Omental fat pad (tissue), 4 donors: Measurements from ENCODE around the gene CTCFL. TPM values are rescaled to one million over a fixed set of nuclear protein-coding genes. Genes with fewer than 3 reads are reported as not detected.
"Not testable (repeated sequence)": the region's sequence is repeated elsewhere in the genome, so short reads cannot be mapped to it uniquely, and the experiment has no call there.

Experiments
- ATAC-seq: fragments of 150-250 bp; one replicate; pipeline ENCODE4 v1.9.1; 2016; ENCODE audit warnings: mild to moderate bottlenecking, moderate library complexity; ENCODE audit not compliant: low FRiP score
- DNase-seq: peaks from one replicate; pipeline ENCODE4 v3.0.0-alpha.2; 2019; ENCODE audit warnings: low spot score
- total RNA-seq, 4 donors: library from RNA; depleted of rRNA; stranded (reverse); fragments of >200 nt; gene quantifications; one replicate each; pipeline ENCODE4 v1.1.0, GENCODE V29; 2016
- TF ChIP-seq, protein P1 (sequence below), 3 donors: fragments of 450-650 bp; IDR thresholded peaks; one replicate each; pipeline ENCODE4 v1.5.1; 2016 to 2017; ENCODE audit warnings: antibody characterized with exemption in 3 of 3, mild to moderate bottlenecking in 3 of 3, moderate library complexity in 2 of 3

The CTCFL gene
- total RNA-seq, 4 donors from 2014 or later = not detected

DNA sequence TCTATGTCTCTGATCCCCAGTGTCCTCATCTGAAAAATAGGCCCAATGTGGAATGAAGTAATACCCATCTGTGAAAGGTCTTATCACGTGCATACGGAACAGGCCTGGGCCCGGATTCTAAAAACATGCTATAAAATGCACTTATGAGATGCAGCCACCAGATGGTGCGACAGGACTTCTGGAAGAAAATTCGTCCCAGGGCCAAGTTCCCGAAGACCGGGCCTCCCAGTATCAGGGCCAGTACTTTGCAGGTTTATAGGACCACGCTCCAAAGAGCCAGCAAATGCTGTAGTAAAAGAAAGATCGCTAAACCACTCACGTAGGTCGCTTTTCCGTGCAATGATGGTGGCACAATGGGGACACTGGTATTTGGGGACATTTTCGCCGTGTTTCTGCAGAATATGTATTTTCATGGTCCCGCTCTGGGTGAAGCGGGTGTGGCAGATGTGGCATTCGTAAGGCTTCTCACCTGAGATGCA lies 10.6 kb downstream of the CTCFL start:
- ATAC-seq = peak; percentile 73
- TF ChIP-seq, protein P1, sequence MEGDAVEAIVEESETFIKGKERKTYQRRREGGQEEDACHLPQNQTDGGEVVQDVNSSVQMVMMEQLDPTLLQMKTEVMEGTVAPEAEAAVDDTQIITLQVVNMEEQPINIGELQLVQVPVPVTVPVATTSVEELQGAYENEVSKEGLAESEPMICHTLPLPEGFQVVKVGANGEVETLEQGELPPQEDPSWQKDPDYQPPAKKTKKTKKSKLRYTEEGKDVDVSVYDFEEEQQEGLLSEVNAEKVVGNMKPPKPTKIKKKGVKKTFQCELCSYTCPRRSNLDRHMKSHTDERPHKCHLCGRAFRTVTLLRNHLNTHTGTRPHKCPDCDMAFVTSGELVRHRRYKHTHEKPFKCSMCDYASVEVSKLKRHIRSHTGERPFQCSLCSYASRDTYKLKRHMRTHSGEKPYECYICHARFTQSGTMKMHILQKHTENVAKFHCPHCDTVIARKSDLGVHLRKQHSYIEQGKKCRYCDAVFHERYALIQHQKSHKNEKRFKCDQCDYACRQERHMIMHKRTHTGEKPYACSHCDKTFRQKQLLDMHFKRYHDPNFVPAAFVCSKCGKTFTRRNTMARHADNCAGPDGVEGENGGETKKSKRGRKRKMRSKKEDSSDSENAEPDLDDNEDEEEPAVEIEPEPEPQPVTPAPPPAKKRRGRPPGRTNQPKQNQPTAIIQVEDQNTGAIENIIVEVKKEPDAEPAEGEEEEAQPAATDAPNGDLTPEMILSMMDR (IDR thresholded peaks at IDR 0.05) = peak in 2 of 3 donors; percentile 36 to 53
- peak; percentile 44 for DNase-seq

DNA sequence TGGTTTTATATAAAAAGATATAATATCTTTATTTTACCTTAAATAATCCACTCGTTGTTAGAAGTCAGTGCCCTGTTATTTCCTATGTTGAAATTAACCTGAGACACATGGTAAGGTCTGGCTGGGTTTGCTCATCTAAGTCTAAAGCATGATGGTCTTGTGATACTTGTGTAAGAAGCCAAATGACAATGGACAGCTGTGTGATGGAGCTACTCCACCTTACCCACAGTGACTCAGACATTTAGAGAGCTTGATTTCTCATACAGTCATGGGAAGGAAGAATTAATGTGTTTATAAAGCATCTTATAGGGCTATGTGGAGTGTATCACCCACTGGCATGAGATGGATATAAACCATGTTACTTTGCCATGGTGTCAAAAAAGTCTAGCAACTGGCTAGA lies 11.7 kb downstream of the CTCFL start:
- ATAC-seq (no peak), DNase-seq (no peak)
- TF ChIP-seq, protein P1 (IDR thresholded peaks at IDR 0.05) = no peak

DNA sequence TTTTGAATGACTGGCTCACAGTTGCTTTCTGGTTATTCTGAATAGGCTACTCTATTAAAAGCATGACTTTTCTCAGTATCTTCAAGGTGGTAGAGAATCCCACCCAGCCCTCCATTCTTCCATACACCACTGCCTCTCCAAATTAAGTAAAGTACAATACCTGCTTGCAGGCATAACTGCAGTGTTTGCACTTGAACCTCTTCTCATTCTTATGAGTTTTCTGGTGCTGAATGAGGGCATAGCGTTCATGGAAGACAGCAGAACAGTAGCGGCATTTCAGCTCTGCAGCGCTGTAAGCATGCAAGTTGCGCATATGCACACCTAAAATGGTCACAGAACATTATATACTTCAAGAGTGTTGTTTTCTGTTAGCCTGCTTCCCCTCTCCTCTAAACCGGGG lies 12.5 kb downstream of the CTCFL start:
- ATAC-seq = no peak
- no peak for DNase-seq
- TF ChIP-seq, protein P1 (IDR thresholded peaks at IDR 0.05) = no peak

DNA sequence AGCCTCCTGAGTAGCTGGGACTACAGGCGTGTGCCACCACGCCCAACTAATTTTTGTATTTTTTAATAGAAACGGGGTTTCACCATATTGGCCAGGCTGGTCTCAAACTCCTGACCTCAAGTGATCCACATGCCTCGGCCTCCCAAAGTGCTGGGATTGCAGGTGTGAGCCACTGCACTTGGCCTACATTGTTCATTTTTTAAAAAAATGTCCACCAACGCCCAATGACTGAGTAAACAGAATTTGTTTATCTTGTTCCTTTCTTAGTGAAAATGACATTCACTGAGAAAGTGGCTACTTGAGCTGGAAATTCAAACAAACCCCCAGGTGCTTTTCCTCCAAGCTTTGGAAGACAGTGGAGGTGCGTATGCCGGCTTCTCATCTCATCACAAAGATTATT lies 13.2 kb downstream of the CTCFL start:
- ATAC-seq, DNase-seq: not testable (repeated sequence)

DNA sequence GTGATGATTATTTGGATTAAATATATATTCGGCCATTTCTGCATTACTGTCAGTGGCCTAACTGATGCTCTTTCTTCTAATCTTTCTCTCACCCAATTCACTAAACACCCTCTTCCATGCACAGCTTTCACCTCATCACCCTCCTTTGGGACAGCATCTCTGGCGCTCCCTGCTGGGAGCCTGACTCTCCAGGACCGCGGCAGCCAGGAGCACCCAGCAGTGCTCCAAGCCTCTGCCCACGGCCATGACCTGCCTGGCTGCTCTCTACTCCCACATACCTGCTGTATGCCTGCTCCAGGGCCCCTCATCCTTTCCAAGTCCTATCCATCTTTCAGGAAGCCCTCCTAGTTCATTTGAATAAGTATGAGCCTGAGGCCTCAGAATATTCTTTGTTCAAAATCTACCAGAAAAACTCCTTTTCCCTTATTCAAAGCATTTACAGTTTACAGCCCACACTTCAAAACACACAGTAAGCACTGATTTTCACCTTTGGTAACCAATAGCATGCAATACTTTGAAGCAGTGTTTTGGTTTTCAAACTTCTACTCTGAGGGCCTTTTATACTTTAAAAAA lies 15.2 kb downstream of the CTCFL start:
- ATAC-seq = no peak
- TF ChIP-seq, protein P1 (IDR thresholded peaks at IDR 0.05) = no peak
- no peak for DNase-seq

DNA sequence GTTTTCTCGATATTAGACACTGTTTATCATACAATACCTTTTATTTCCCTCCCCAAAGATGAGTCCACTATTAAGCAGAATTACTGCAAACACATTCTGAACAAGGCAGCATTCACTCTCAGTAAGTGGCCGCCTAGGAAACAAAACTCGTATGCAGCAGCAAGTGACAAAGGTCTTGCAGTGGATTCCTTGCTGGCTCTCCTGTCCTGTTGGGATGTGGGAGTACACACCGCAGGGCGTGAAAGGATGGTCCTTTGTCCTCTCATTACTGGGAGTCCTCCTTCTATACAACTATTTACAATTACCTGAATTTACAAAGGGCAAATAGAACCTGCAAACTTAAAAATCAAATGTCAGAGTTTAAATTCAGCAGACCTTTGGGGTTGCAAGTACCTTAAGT lies 16.1 kb downstream of the CTCFL start:
- TF ChIP-seq, protein P1 (IDR thresholded peaks at IDR 0.05) = no peak
- DNase-seq (no peak), ATAC-seq (no peak)

DNA sequence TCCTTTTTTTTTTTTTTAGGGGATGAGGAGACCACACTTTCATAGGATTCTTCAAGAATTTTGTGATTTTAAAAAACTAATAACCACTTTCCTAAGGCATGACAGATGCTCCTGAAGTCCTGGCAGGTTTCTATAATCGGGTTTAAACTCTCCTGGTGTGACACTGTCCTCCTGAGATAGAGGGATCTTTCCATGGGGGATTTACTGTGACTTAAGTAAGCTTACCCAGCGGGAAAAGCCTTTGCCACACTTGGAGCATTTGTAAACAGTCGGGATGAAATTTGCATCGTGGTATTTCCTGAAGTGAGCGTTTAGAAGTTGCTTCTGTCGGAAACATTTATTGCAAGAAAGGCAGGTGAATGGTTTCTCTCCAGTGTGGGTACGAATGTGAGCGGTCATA lies 16.6 kb downstream of the CTCFL start:
- DNase-seq = no peak
- TF ChIP-seq, protein P1 (IDR thresholded peaks at IDR 0.05) = no peak
- no peak for ATAC-seq
